IPS-18c (cell line): Measurements from ENCODE around the gene CDK11B.

ENCODE experiments used
- H3K4me3 ChIP-seq: 2 replicates; pipeline ENCODE4 v1.7.0; 2013; ENCODE audit warnings: low read depth, mild to moderate bottlenecking, low read length, moderate library complexity; ENCODE audit not compliant: insufficient read depth
- H3K9me3 ChIP-seq: one replicate; pipeline ENCODE4 v1.6.1; 2013; ENCODE audit warnings: mild to moderate bottlenecking, low read length, moderate library complexity; ENCODE audit not compliant: control insufficient read depth, insufficient read depth

The CDK11B gene

GRCh38 chr1:1614954-1615255 lies 43.9 kb downstream of the CDK11B start:
- H3K4me3 ChIP-seq, result peak overlapping the region; percentile 99
- H3K9me3 ChIP-seq, result no peaks in the 10 kb centered on the region

DNA sequence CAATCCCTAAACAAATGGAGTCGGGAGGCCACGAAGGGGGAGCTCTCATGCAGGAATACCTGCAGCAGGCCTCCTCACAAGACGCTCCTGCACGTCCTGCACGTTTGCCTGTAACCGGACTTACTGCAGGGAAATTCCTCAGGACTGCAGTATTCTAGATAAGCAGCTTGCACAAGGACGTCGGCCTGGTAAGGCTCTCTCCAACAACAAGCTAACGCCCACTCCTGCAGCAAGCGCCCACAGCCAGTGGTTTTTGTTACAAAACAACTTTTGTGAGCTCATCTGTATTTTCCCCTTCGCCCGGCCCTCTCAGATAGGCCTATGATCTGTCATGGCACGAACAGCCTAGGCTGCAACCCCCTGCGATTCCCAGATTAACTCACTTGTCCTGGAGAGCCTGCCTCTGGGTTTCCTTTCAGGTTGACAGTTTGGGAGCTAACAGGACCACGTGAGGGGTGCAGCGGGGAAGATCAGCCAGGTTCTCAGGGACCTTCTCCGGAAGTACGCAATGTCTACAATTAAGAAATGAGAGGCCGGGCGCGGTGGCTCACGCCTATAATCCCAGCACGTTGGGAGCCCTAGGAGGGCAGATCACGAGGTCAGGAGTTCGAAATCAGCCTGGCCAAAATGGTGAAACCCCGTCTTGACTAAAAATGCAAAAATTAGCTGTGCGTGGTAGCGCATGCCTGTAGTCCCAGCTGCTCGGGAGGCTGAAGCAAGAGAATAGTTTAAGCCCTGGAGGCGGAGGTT lies 44.4 kb downstream of the CDK11B start:
- H3K4me3 ChIP-seq, result peak overlapping the region; percentile 99
- H3K9me3 ChIP-seq, result no peaks in the 10 kb centered on the region

GRCh38 chr1:1613509-1614082 lies 45.2 kb downstream of the CDK11B start:
- Histone ChIP-seq H3K4me3 (no peak overlapping the region), H3K9me3 (no peaks in the 10 kb centered on the region)

DNA sequence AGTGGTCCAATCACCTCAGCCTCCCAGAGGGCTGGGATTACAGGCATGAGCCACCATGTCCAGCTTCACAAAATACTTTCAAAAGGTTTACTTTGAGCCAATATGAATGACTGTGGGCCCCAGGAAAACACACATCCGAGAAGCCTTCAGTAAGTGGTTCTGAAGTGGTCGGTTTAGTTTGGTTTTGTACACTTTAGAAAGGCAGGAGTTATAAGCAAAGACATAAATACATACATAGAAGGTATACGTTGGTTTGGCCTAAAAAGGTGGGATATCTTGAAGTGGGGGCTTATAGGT lies 46.8 kb downstream of the CDK11B start:
- H3K4me3 ChIP-seq, result no peak overlapping the region
- no peaks in the 10 kb centered on the region for H3K9me3 ChIP-seq

DNA sequence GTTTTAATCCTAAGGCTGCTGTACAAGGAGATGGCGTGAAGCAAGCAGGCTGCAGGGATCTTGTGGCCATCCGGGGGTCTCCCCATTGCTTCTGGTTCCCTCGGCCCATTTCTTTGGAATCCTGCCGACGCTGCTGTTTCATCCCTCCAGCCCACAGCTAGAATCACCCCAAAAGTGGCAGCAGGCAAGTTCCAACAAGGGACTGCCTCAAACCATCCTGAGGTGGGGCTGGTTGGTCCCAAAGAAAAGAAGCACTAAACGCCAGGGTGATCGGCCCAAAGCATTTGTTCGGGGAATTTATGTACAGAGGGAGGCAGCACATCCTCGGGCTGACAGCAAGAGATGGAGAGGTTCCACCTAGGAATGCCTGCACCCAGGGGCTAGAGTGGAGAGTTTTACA lies 48.0 kb downstream of the CDK11B start:
- Histone ChIP-seq H3K9me3 (no peaks in the 10 kb centered on the region), H3K4me3 (no peak overlapping the region)

DNA sequence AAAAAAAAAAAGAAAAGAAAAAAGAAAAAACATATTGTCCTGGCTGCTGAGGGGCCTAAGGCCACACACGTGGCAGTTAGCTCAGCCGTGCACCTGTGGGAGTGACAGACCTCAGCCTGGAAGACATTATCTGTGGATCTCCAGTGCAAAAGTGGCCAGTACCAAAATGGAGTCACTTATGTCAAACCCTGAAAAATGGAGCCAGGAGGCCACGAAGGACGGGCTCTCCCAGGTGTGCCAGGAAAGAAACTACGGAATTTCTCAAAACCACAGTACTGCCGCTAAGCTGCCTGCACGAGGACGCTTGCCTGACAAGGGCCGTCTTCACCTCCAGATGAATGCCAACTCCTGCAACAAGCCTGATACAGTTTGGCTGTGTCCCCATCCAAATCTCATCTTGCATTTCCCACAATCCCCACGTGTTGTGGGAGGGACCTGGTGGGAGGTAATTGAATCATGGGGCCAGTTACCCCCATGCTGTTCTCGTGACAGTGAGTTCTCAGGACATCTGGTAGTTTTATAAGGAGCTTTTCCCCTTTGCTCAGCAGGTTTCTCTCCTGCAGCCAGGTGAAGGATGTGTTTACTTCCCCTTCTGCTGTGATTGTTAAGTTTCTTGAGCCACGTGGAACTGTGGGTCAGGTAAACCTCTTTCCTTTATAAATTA lies 48.9 kb downstream of the CDK11B start:
- Histone ChIP-seq H3K4me3 (no peak overlapping the region), H3K9me3 (no peaks in the 10 kb centered on the region)

- Histone ChIP-seq H3K4me3 (no peak overlapping the region), H3K9me3 (no peaks in the 10 kb centered on the region)
These were observed 52.6 kb downstream of the CDK11B start for GRCh38 chr1:1606232-1606631.

GRCh38 chr1:1605724-1606123 lies 53.1 kb downstream of the CDK11B start:
- no peaks in the 10 kb centered on the region for H3K9me3 ChIP-seq
- H3K4me3 ChIP-seq, result no peak overlapping the region

DNA sequence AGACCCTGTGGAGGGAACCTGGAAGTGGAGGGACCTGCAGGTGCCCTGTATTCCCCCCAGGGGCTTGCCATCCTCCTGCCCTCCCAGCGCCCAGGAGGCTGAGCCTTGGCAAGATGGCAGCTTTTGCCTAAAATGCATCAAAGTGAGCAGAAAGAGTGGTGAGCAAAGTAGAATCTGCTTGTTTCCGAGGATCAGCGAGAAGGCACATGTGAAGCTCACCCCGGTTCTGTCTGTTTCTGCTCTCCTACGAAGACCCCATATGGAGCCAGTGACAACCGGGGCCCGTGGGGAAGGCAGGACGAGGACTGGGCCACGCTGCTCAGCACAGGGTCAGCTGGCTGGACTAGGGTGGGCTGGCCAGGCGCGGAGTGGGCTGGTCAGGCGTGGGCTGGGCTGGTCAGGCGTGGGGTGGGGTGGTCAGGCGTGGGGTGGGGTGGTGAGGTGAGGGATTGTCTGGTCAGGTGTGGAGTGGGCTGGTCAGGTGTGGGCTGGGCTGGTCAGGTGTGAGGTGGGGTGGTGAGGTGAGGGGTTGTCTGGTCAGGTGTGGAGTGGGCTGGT lies 53.7 kb downstream of the CDK11B start:
- no peak overlapping the region for H3K4me3 ChIP-seq
- H3K9me3 ChIP-seq, result no peaks in the 10 kb centered on the region

DNA sequence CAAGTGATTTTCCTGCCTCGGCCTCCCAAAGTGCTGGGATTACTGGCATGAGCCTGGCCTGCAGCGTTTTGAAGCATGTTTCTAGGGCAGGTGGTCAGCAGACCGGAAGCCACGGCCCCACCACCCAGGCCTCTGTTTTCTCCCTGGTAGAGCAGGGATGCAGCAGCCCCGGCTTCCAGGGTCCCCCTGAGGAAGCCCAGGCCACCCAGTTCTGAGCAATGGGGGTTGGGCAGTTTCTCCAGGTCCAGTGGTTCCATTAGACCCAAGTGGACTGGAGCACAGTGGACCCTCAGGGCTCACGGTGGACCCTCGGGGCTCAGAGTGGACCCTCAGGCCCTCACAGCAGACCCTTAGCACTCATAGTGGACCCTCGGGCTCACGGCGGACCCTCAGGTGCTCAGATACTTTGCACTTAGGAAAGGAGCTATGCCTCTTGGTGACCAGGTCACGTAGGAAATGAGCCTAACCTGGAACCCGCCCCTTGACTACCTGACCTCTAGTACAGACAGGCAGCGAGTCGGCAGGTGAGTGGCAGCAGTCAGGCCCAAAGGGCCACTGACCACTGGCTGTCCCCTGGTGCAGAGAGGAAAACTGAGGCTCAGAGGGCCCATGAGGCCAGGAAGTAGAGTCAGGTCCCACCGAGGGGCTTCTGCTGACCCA lies 54.3 kb downstream of the CDK11B start:
- Histone ChIP-seq H3K4me3 (no peak overlapping the region), H3K9me3 (no peaks in the 10 kb centered on the region)

DNA sequence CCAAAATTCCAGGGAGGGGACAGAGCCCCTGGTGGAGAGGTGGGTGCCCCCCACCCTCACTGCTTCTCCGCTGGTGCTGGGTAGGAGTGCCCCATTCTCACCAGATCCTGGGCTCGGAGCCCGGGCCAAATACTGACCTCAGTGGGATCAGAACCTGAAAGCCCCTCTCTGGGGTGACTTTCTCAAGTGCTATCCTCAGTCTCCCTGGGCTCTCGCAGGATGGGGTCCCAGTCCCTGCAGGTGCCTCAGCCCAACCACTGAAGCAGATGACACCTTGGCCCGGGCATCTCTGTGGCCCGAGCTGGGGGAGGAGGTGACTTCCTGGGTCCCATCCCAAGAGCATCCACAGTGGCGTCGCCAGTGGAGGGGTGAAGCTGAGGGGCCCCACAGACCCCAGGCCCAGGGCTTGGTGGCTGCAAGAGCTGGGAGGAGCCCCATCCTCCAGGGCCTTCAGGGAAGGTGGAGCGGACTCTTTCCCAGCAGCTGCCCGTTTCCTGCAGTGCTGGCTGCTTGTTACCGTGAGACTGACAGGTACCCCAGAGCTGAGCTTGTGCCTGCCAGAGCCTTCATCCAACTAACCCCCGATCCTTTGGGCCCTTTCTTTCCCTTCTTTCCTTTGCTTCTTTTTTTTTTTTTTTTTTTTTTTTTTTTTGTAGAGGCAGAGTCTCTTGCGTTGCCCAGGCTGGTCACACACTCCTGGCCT lies 55.0 kb downstream of the CDK11B start:
- Histone ChIP-seq H3K9me3 (no peaks in the 10 kb centered on the region), H3K4me3 (no peak overlapping the region)

GRCh38 chr1:1602968-1603506 lies 55.8 kb downstream of the CDK11B start:
- H3K9me3 ChIP-seq, result no peaks in the 10 kb centered on the region
- H3K4me3 ChIP-seq, result no peak overlapping the region

- no peak overlapping the region for H3K4me3 ChIP-seq
These were observed 56.4 kb downstream of the CDK11B start for GRCh38 chr1:1602304-1602967.

GRCh38 chr1:1601564-1602303 lies 57.1 kb downstream of the CDK11B start:
- Histone ChIP-seq H3K4me3 (no peak overlapping the region), H3K9me3 (no peaks in the 10 kb centered on the region)

More at GRCh38 chr1:1602304-1602967, 56.4 kb downstream of the CDK11B start:
- no peaks in the 10 kb centered on the region for H3K9me3 ChIP-seq

GRCh38 chr1:1600861-1601563 lies 57.8 kb downstream of the CDK11B start:
- Histone ChIP-seq H3K4me3 (peak overlapping the region; percentile 62; the same call in 1 of the 2 replicates), H3K9me3 (no peaks in the 10 kb centered on the region)
